GM23248 (cell line): ENCODE data around the gene CATSPERE. TPM values are rescaled to one million over a fixed set of nuclear protein-coding genes. Genes with fewer than 3 reads are reported as not detected.

ENCODE experiments used
- DNase-seq: peaks from one replicate; pipeline ENCODE4 v3.0.0-alpha.2; 2015
- H2AFZ ChIP-seq: fragments of 200-600 bp; sonication (generic); 2 replicates; pipeline ENCODE4 v1.6.1; 2016; ENCODE audit warnings: antibody characterized with exemption
- H3F3A ChIP-seq: fragments of 200-600 bp; sonication (generic); 2 replicates; pipeline ENCODE4 v1.6.1; 2016; ENCODE audit warnings: mild to moderate bottlenecking, antibody characterized with exemption, mixed run types; ENCODE audit not compliant: insufficient read depth
- H3K27ac ChIP-seq: fragments of 200-600 bp; sonication (generic); 2 replicates; pipeline ENCODE4 v1.5.1; 2016; ENCODE audit warnings: mild to moderate bottlenecking
- H3K27me3 ChIP-seq: fragments of 200-600 bp; sonication (generic); replicated peaks from 2 replicates; pipeline ENCODE4 v1.6.1; 2016; ENCODE audit warnings: mild to moderate bottlenecking; ENCODE audit not compliant: insufficient read depth
- H3K36me3 ChIP-seq: fragments of 200-600 bp; sonication (generic); 2 replicates; pipeline ENCODE4 v1.6.1; 2016; ENCODE audit warnings: low read depth, mild to moderate bottlenecking
- H3K4me1 ChIP-seq: fragments of 200-600 bp; sonication (generic); 2 replicates; pipeline ENCODE4 v1.6.1; 2016; ENCODE audit warnings: mild to moderate bottlenecking; ENCODE audit not compliant: insufficient read depth
- H3K4me2 ChIP-seq: fragments of 200-600 bp; sonication (generic); one replicate; pipeline ENCODE4 v1.6.1; 2016; ENCODE audit warnings: mild to moderate bottlenecking; ENCODE audit not compliant: unreplicated experiment
- H3K4me3 ChIP-seq: fragments of 200-600 bp; sonication (generic); 2 replicates; pipeline ENCODE4 v1.5.1; 2016; ENCODE audit warnings: mild to moderate bottlenecking
- H3K79me2 ChIP-seq: fragments of 200-600 bp; sonication (generic); 2 replicates; pipeline ENCODE4 v1.6.1; 2016; ENCODE audit warnings: mild to moderate bottlenecking; ENCODE audit not compliant: insufficient read depth
- H3K9ac ChIP-seq: fragments of 200-600 bp; sonication (generic); 2 replicates; pipeline ENCODE4 v1.6.1; 2016; ENCODE audit warnings: mild to moderate bottlenecking
- H3K9me2 ChIP-seq: fragments of 200-600 bp; sonication (generic); 2 replicates; pipeline ENCODE4 v1.6.1; 2016; ENCODE audit warnings: mixed run types, mild to moderate bottlenecking, moderate library complexity; ENCODE audit not compliant: insufficient read depth
- H3K9me3 ChIP-seq: fragments of 200-600 bp; sonication (generic); one replicate; pipeline ENCODE4 v1.6.1; 2017; ENCODE audit warnings: low read depth
- H4K20me1 ChIP-seq: fragments of 200-600 bp; sonication (generic); 2 replicates; pipeline ENCODE4 v1.6.0; 2016; ENCODE audit not compliant: insufficient read depth
- EZH2 ChIP-seq: fragments of 200-600 bp; sonication (generic); IDR thresholded peaks from 2 replicates; pipeline ENCODE4 v1.6.1; 2018; ENCODE audit warnings: antibody characterized with exemption, mild to moderate bottlenecking; ENCODE audit not compliant: insufficient read depth, poor library complexity, severe bottlenecking
- EZH2phosphoT487 ChIP-seq: fragments of 200-600 bp; sonication (generic); IDR thresholded peaks from 2 replicates; pipeline ENCODE4 v1.6.1; 2018; ENCODE audit warnings: antibody characterized with exemption, moderate library complexity, mild to moderate bottlenecking, low read depth; ENCODE audit not compliant: insufficient read depth
- WGBS, 2 experiments: methylation state at CpG; one replicate each; pipeline ENCODE4 v1.1.6; 2015 to 2017; ENCODE audit warnings: low lambda C conversion rate in 2 of 2, low coverage in 1 of 2; ENCODE audit errors: missing lambda C conversion rate in 2 of 2; 5-methylcytosine and 5-hydroxymethylcytosine counted together
- in situ Hi-C: fragments of 300-500 bp; cut with MboI; formaldehyde crosslinking; loops from 2 replicates; pipeline ENCODE4 v1.15.0; 2020
- polyA plus RNA-seq: library from polyadenylated mRNA; unstranded; fragments of >200 nt; fragmentation: Nextera tagmentation; extraction: Ambion mirVana; gene quantifications from 2 replicates; pipeline ENCODE4 v1.2.1, GENCODE V29; 2016
- total RNA-seq: library from RNA; depleted of rRNA; stranded (reverse); fragments of >200 nt; shearing (Covaris generic); gene quantifications from 2 replicates; pipeline ENCODE4 v1.2.3, GENCODE V29; 2014

Gene CATSPERE
- total and polyA plus RNA-seq, 2 experiments from 2014 or later: 0.85 to 1.2 TPM

DNA sequence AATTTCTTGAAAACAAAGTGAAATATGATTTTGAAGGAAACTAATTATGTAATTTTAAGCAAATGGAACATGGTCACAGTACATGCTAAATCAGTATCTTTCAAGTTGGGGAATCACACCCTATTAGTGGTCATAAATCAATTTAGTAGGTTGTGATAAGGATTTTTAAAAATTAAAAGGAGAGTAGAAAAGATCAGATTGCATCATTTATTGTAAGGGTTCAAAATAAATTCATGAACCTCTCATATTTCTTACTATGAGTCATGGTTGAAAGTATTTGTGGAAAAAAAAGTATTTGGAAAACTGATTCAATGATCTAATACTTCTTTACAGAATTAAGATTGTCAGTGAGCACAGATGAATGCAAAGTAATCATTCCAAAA, 24.0 kb upstream of the CATSPERE start:
- Histone ChIP-seq H3K36me3 (peaks cover 11% of the 10 kb centered on the region; the same call in 1 of the 2 replicates), H3K9ac (peak overlapping the region; percentile 19; the same call in 1 of the 2 replicates), H2AFZ (no peak overlapping the region), H3K4me1 (peaks cover 34% of the 10 kb centered on the region), H3K9me3 (no peaks in the 10 kb centered on the region), H4K20me1 (no peaks in the 10 kb centered on the region), H3K9me2 (no peaks in the 10 kb centered on the region), H3K4me3 (0 out of 2 replicates have a peak overlapping the region, but pooled peaks have one; percentile 10), H3K27me3 (no peaks in the 10 kb centered on the region), H3K79me2 (peaks cover 69% of the 10 kb centered on the region), H3K27ac (peak overlapping the region; percentile 92), H3K4me2 (peak overlapping the region; percentile 34), H3F3A (peaks cover 32% of the 10 kb centered on the region)
- peak; percentile 57 for DNase-seq
- in situ Hi-C loops: no loop called here
- TF ChIP-seq EZH2phosphoT487 (no peak), EZH2 (no peak)

DNA sequence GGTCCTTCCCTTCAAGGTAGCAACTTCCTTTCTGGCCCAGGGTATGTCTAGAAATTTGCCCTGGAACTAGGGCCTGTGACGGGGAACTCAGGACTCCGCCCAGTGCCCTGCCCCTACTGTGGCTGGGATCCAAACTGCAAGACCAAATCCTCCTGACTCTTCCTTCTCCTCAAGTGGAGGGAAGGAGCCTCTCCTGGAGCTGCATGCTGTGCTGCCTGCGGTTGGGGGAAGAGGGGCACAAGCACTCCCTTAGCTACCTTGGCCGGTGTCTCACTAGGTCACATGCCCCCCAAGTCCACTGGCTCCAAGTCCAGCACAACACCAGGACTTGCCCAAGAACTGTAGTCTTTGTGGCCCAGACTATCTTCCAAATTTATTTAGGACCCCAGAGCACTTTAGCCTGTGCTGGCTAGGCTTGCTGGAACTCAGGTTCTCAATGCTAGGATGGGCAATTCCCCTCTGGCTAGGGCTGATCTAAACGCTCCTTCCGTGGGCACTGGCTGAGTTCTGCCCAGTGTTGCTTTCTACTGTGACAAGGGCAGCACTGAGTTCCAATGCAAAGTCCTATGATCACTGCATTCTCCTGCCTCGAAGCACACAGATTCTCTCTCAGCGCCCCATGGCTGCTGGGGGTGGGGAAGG, 21.6 kb upstream of the CATSPERE start:
- H4K20me1 ChIP-seq: no peaks in the 10 kb centered on the region
- TF ChIP-seq EZH2phosphoT487 (no peak), EZH2 (no peak)
- peaks cover 36% of the 10 kb centered on the region for H3K4me1 ChIP-seq
- H3K36me3 ChIP-seq: no peaks in the 10 kb centered on the region
- DNase-seq: no peak
- H3K9ac ChIP-seq: no peak overlapping the region
- H3K79me2 ChIP-seq: peaks cover 75% of the 10 kb centered on the region
- H3K4me3 ChIP-seq: no peak overlapping the region
- H3K27me3 ChIP-seq: no peaks in the 10 kb centered on the region
- no peak overlapping the region for H3K4me2 ChIP-seq
- no peaks in the 10 kb centered on the region for H3K9me2 ChIP-seq
- in situ Hi-C loops: no loop called here
- H3K27ac ChIP-seq: no peak overlapping the region
- no peak overlapping the region for H2AFZ ChIP-seq
- H3K9me3 ChIP-seq: no peaks in the 10 kb centered on the region
- WGBS, 2 experiments: 83% methylated on average over 8 of the region's 8 CpGs
- H3F3A ChIP-seq: peaks cover 33% of the 10 kb centered on the region

DNA sequence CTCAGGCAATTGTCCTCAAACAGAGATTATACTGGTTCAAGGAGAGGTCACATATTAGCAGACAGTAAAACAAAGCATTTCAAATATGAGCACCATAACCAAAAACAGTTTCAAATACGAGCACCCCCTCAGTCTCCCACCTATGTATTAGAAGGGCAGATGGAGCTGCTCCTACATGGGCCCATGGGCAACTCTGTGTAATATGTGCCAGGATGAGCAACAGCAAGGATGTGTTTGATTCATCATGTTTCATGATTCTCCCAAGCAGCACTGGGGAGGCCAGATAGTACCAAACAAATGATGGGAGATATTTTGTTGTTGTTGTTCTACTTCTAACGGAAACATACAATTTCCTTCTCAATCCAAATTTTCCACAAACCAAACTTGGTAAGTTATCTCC, 18.2 kb upstream of the CATSPERE start:
- Histone ChIP-seq H3K4me1 (peaks cover 35% of the 10 kb centered on the region), H3K36me3 (no peaks in the 10 kb centered on the region), H3F3A (peaks cover 24% of the 10 kb centered on the region), H3K9ac (no peak overlapping the region), H3K9me2 (no peaks in the 10 kb centered on the region), H3K27me3 (no peaks in the 10 kb centered on the region), H4K20me1 (no peaks in the 10 kb centered on the region), H3K4me2 (no peak overlapping the region), H2AFZ (no peak overlapping the region), H3K4me3 (no peak overlapping the region), H3K79me2 (peaks cover 98% of the 10 kb centered on the region), H3K27ac (no peak overlapping the region), H3K9me3 (no peaks in the 10 kb centered on the region)
- in situ Hi-C loops: no loop called here
- TF ChIP-seq EZH2phosphoT487 (no peak), EZH2 (no peak)
- DNase-seq: peak; percentile 20
- 92 to 98% methylated on average over 2 of the region's 2 CpGs for WGBS, 2 experiments

DNA sequence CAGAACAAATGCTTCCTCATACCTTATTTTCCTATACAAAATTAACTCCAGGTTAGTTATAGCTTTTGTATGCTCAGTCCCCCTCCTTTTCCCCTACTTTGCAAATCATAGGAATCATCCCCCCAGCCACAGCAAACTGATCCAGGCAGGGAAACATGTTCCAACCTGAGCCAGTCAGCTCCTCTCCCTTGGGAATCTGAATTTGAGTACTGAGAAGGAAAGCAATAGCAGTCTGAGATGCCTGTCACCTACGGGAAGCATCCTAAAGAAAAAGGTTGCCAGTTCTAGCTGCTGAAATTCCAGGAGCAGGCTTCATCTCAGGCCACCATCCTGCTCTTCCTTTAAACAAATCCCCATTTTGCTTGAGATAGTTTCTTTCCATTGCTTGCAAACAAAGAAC, 16.2 kb upstream of the CATSPERE start:
- Histone ChIP-seq H3K4me3 (no peak overlapping the region), H3K9me3 (no peaks in the 10 kb centered on the region), H3K9me2 (no peaks in the 10 kb centered on the region), H3K9ac (0 out of 2 replicates have a peak overlapping the region, but pooled peaks have one; percentile 31), H3K27me3 (no peaks in the 10 kb centered on the region), H3K36me3 (no peaks in the 10 kb centered on the region), H2AFZ (no peak overlapping the region), H3F3A (peaks cover 26% of the 10 kb centered on the region; the same call in 1 of the 2 replicates), H3K79me2 (peaks cover 98% of the 10 kb centered on the region), H3K4me1 (peaks cover 40% of the 10 kb centered on the region), H3K27ac (peak overlapping the region; percentile 37), H3K4me2 (peak overlapping the region; percentile 60), H4K20me1 (0 out of 2 replicates have a peak, but pooled peaks cover 1% of the 10 kb centered on the region)
- WGBS, 2 experiments: 93 to 95% methylated on average over 1 of the region's 1 CpG
- in situ Hi-C loops: no loop called here
- no peak for TF ChIP-seq EZH2
- TF ChIP-seq EZH2phosphoT487: no peak
- peak; percentile 52 for DNase-seq
